ENCODE measurements around the gene ANKRD24. TPM values are rescaled to one million over a fixed set of nuclear protein-coding genes. Genes with fewer than 3 reads are reported as not detected.

The ANKRD24 gene
- total and polyA plus RNA-seq, 4 donors = 0.68 to 2.4 (median 1.3) TPM

GRCh38 chr19:4200940-4201542, 18.6 kb downstream of the ANKRD24 start:
- no peak overlapping the region for H3K4me3 ChIP-seq

GRCh38 chr19:4201798-4202197, 19.3 kb downstream of the ANKRD24 start:
- H3K4me1 ChIP-seq (ENCODE audit: control insufficient read depth in 5 of 5, insufficient read depth in 5 of 5, low read length in 5 of 5) = peaks cover 0 to 2% (median 0%) of the 10 kb centered on the region in 5 donors
- no peak overlapping the region for H3K4me3 ChIP-seq
- TF ChIP-seq CTCF (IDR thresholded peaks at IDR 0.05; ENCODE audit: control extremely low read depth, extremely low read depth) = no peak
- no peak overlapping the region for H3K9ac ChIP-seq (ENCODE audit: insufficient read depth in 1 of 2, low read length in 2 of 2)
- no peak overlapping the region for H3K27ac ChIP-seq (ENCODE audit: low read depth in 1 of 2, low read length in 1 of 2)
- peaks cover 12 to 20% (median 14%) of the 10 kb centered on the region in 3 donors for H3K27me3 ChIP-seq (ENCODE audit: control insufficient read depth in 3 of 3, insufficient read depth in 3 of 3, low read length in 2 of 3)
- 85 to 92% methylated on average over 4 of the region's 4 CpGs for WGBS, 2 donors
- ATAC-seq (ENCODE audit: insufficient read depth, low FRiP score) (no peak), DNase-seq (no peak)
- H3K9me3 ChIP-seq (ENCODE audit: control insufficient read depth in 4 of 4, insufficient read depth in 3 of 4, low read length in 3 of 4) = peaks cover 0 to 2% (median 0%) of the 10 kb centered on the region in 4 donors
- no peaks in the 10 kb centered on the region for H3K36me3 ChIP-seq (ENCODE audit: control insufficient read depth in 4 of 4, insufficient read depth in 4 of 4, low read length in 4 of 4)

More at GRCh38 chr19:4200940-4201542, 18.6 kb downstream of the ANKRD24 start:
- ATAC-seq (ENCODE audit: insufficient read depth, low FRiP score) = no peak
- TF ChIP-seq CTCF (IDR thresholded peaks at IDR 0.05; ENCODE audit: control extremely low read depth, extremely low read depth) = no peak
- WGBS, 2 donors = 52 to 84% methylated on average over 2 of the region's 2 CpGs
- no peak overlapping the region for H3K9ac ChIP-seq (ENCODE audit: insufficient read depth in 1 of 2, low read length in 2 of 2)
- peaks cover 0 to 2% (median 0%) of the 10 kb centered on the region in 5 donors for H3K4me1 ChIP-seq (ENCODE audit: control insufficient read depth in 5 of 5, insufficient read depth in 5 of 5, low read length in 5 of 5)
- DNase-seq = no peak
- no peak overlapping the region for H3K27ac ChIP-seq (ENCODE audit: low read depth in 1 of 2, low read length in 1 of 2)
- H3K27me3 ChIP-seq (ENCODE audit: control insufficient read depth in 3 of 3, insufficient read depth in 3 of 3, low read length in 2 of 3) = peaks cover 14 to 20% (median 16%) of the 10 kb centered on the region in 3 donors
- no peaks in the 10 kb centered on the region for H3K36me3 ChIP-seq (ENCODE audit: control insufficient read depth in 4 of 4, insufficient read depth in 4 of 4, low read length in 4 of 4)
- peaks cover 0 to 2% (median 0%) of the 10 kb centered on the region in 4 donors for H3K9me3 ChIP-seq (ENCODE audit: control insufficient read depth in 4 of 4, insufficient read depth in 3 of 4, low read length in 3 of 4)

GRCh38 chr19:4206818-4207484, 24.5 kb downstream of the ANKRD24 start:
- TF ChIP-seq CTCF (IDR thresholded peaks at IDR 0.05; ENCODE audit: control extremely low read depth, extremely low read depth) = no peak
- Histone ChIP-seq H3K9me3 (ENCODE audit: control insufficient read depth in 4 of 4, insufficient read depth in 3 of 4, low read length in 3 of 4) (peaks cover 0 to 4% (median 0%) of the 10 kb centered on the region in 4 donors), H3K4me1 (ENCODE audit: control insufficient read depth in 5 of 5, insufficient read depth in 5 of 5, low read length in 5 of 5) (no peaks in the 10 kb centered on the region), H3K27ac (ENCODE audit: low read depth in 1 of 2, low read length in 1 of 2) (no peak overlapping the region), H3K4me3 (no peak overlapping the region), H3K9ac (ENCODE audit: insufficient read depth in 1 of 2, low read length in 2 of 2) (no peak overlapping the region), H3K36me3 (ENCODE audit: control insufficient read depth in 4 of 4, insufficient read depth in 4 of 4, low read length in 4 of 4) (no peaks in the 10 kb centered on the region), H3K27me3 (ENCODE audit: control insufficient read depth in 3 of 3, insufficient read depth in 3 of 3, low read length in 2 of 3) (no peaks in the 10 kb centered on the region)
- ATAC-seq (ENCODE audit: insufficient read depth, low FRiP score) (no peak), DNase-seq (no peak)
- 84 to 86% methylated on average over 10 of the region's 10 CpGs for WGBS, 2 donors
